T-cell (primary cell): ENCODE data around the gene S1PR4. TPM values are rescaled to one million over a fixed set of nuclear protein-coding genes. Genes with fewer than 3 reads are reported as not detected.
"Not testable (repeated sequence)": the region's sequence is repeated elsewhere in the genome, so short reads cannot be mapped to it uniquely, and the experiment has no call there.

Experiments
- ATAC-seq, 4 experiments: fragments of 200-7000 bp in 3 of 4; fragments of 150-1000 bp in 1 of 4; cut with Tn5 transposase; replicated peaks in 1 of 4; 1 replicate in 3 of 4; 2 replicates in 1 of 4; pipeline ENCODE4 v1.10.0; 2021; ENCODE audit warnings: moderate library complexity in 3 of 4, mild to moderate bottlenecking in 2 of 4, moderate number of reproducible peaks in 1 of 4
- CTCF ChIA-PET, 2 donors: fragments of 300-600 bp; sonication (Branson Sonifier 250); formaldehyde crosslinking; loops; one replicate each; lab custom pipeline; 2022; ENCODE audit warnings: antibody characterized with exemption in 2 of 2; lab: Charles Lee
- POLR2A ChIA-PET, 2 donors: fragments of 300-600 bp; sonication (Branson Sonifier 250); formaldehyde crosslinking; loops; one replicate each; lab custom pipeline; 2022; ENCODE audit warnings: antibody characterized with exemption in 2 of 2; lab: Charles Lee
- DNase-seq, 35 experiments: peaks; one replicate each; pipeline versions ENCODE4 v3.0.0 to v3.0.0-alpha.2; 2013 to 2023
- H3K27ac ChIP-seq: one replicate; pipeline ENCODE4 v1.5.1; 2013; ENCODE audit warnings: low read length
- H3K27me3 ChIP-seq, 2 experiments: replicated peaks in 1 of 2; 1 replicate in 1 of 2; 2 replicates in 1 of 2; pipeline versions ENCODE4 v1.6.1 to v1.7.0; 2013; ENCODE audit warnings: low read length in 1 of 2, mixed read lengths in 1 of 2; ENCODE audit not compliant: control insufficient read depth in 2 of 2, insufficient read depth in 2 of 2; ENCODE audit errors: extremely low read depth in 1 of 2
- H3K36me3 ChIP-seq, 2 donors: 1 replicate in 1 of 2; 2 replicates in 1 of 2; pipeline versions ENCODE4 v1.6.1 to v1.7.0; 2013; ENCODE audit warnings: low read length in 1 of 2; ENCODE audit not compliant: control insufficient read depth in 2 of 2, insufficient read depth in 1 of 2; ENCODE audit errors: extremely low read depth in 1 of 2
- H3K4me1 ChIP-seq, 2 experiments: 1 replicate in 1 of 2; 2 replicates in 1 of 2; pipeline versions ENCODE4 v1.6.1 to v1.7.0; 2013; ENCODE audit warnings: low read length in 2 of 2, mixed read lengths in 1 of 2; ENCODE audit not compliant: insufficient read depth in 2 of 2, control insufficient read depth in 1 of 2; ENCODE audit errors: extremely low read depth in 1 of 2
- H3K4me3 ChIP-seq, 2 donors: 1 replicate in 1 of 2; 2 replicates in 1 of 2; pipeline versions ENCODE4 v1.5.1 to v1.7.0; 2013; ENCODE audit warnings: mild to moderate bottlenecking in 2 of 2, low read length in 1 of 2, moderate library complexity in 1 of 2; ENCODE audit not compliant: control insufficient read depth in 1 of 2; ENCODE audit errors: extremely low read depth in 1 of 2
- H3K9me3 ChIP-seq: 2 replicates; pipeline ENCODE4 v1.7.0; 2013
- H3K27ac Mint-ChIP-seq, 2 donors: one replicate each; pipeline ENCODE4 v1.8.0; 2020 to 2021; ENCODE audit warnings: mild to moderate bottlenecking in 2 of 2, mixed read lengths in 2 of 2
- H3K27me3 Mint-ChIP-seq, 2 donors: one replicate each; pipeline ENCODE4 v1.8.0; 2021 to 2022; ENCODE audit warnings: mixed read lengths in 2 of 2
- H3K36me3 Mint-ChIP-seq: one replicate; pipeline ENCODE4 v1.8.0; 2021; ENCODE audit warnings: mixed read lengths
- H3K4me1 Mint-ChIP-seq, 3 donors: one replicate each; pipeline ENCODE4 v1.8.0; 2020 to 2022; ENCODE audit warnings: mixed read lengths in 3 of 3, mild to moderate bottlenecking in 1 of 3
- H3K4me3 Mint-ChIP-seq, 3 donors: one replicate each; pipeline ENCODE4 v1.8.0; 2020 to 2022; ENCODE audit warnings: mild to moderate bottlenecking in 3 of 3, mixed read lengths in 3 of 3, moderate library complexity in 3 of 3
- H3K9me3 Mint-ChIP-seq, 3 donors: one replicate each; pipeline ENCODE4 v1.8.0; 2020 to 2022; ENCODE audit warnings: mixed read lengths in 3 of 3
- WGBS: methylation state at CpG from one replicate; pipeline ENCODE4 v1.1.5; 2013; ENCODE audit warnings: missing lambda C conversion rate; ENCODE audit not compliant: insufficient coverage; 5-methylcytosine and 5-hydroxymethylcytosine counted together
- total RNA-seq, 35 experiments: library from RNA in 6 of 35; stranded (reverse) in 6 of 35; fragments of 120-200 nt in 1 of 35; gene quantifications; one replicate each; pipeline versions ENCODE4 v1.2.1 to v1.2.4 and lab custom pipeline; 2013 to 2026

S1PR4 gene
- total RNA-seq, 5 donors from 2014 or later (not counting 1 experiment from before 2014, with no cell fraction given) = 77.0 to 345 (median 324) TPM

DNA sequence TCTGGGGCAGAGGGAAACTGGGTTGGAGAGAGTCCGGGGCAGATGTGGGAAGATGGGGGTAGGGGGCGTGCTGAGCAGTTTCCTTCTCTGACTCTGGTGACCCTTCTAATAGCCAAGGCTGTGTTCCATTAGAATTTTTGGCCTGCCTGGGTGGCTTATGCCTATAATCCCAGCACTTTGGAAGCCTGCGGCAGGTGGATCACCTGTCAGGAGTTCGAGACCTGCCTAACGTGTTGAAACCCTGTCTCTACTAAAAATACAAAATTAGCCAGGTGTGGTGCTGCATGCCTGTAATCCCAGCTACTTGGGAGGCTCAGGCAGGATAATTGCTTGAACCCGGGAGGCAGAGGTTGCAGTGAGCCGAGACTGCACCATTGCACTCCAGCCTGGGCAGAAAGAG lies 24.3 kb downstream of the S1PR4 start:
- not testable (repeated sequence) for H3K36me3 Mint-ChIP-seq, H3K9me3 Mint-ChIP-seq, DNase-seq, H3K27me3 ChIP-seq, H3K9me3 ChIP-seq, H3K27me3 Mint-ChIP-seq, H3K27ac ChIP-seq, H3K4me3 Mint-ChIP-seq, H3K4me1 Mint-ChIP-seq, H3K27ac Mint-ChIP-seq, H3K4me1 ChIP-seq, H3K4me3 ChIP-seq, ATAC-seq
- ChIA-PET CTCF (interaction anchor here in 1 of 2 donors (0.6 kb wide), 1 partner anchor 252 kb away, joined by 3 read pairs; no protein-coding TSS in a partner anchor), POLR2A (interaction anchor here in 1 of 2 donors (0.7 kb wide), 1 partner anchor 1960 kb away, joined by 4 read pairs; no protein-coding TSS in a partner anchor)
- WGBS = 100% methylated on average over 4 of the region's 7 CpGs
- H3K36me3 ChIP-seq = peaks cover 9 to 42% of the 10 kb centered on the region in 2 donors

DNA sequence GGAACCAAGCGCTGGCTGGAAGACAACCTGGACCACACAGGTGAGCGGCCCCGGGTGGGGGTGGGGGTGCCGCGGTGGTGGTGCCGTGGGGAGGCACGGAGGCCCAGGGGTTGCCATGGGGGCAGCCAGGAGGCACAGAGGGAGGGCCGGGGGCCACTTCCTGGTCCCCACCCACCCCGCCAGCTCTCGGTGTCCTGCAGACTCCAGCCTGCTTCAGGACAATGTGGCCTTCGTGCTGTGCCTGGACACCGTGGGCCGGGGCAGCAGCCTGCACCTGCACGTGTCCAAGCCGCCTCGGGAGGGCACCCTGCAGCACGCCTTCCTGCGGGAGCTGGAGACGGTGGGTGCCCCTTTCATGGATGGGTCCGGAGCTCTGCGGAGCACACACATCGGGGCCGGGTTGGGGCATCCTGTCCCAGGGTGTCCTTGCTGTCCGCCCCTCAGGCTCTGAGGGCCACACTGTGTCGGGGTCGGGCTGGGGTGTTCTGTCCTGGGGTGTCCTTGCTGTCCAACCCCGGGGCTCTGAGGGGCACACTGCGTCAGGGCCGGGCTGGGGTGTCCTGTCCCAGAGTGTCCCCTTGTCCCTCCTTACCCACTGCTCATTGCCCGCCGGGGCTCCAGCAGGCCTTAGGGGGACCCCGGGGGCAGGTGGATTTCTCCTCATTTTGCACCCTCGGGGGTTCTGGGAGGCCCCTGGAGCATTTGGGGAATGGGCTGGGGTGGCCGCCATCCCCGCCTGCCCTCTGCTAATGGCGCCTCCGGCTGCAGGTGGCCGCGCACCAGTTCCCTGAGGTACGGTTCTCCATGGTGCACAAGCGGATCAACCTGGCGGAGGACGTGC lies 25.5 kb downstream of the S1PR4 start:
- POLR2A ChIA-PET = no interaction called here
- no peak for DNase-seq

DNA sequence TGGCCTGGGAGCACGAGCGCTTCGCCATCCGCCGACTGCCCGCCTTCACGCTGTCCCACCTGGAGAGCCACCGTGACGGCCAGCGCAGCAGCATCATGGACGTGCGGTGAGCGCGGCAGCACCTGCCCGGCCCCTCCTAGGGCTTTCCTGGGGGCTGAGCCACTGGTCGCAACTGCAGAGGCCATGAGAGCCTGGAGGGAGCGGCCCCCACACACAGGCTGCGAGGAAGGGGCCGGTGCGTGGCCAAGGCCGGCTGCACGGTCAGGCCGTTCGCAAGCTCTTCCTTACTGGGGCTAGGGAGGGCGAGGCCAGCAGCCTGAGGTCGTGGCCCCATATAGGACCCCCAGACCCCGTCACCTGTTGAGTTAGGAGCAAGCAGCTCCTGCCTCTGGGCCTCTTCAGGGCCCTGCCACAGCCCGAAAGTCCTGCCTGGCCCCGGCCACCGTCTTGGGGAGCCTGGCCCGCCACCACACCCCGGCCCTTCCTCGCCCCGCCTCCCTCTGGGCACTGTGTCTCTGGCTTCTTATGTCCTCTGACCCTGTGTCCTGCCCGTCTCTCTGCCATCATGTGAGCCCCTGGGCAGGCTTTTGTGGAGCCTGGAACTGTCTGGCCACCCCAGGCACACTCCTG lies 26.2 kb downstream of the S1PR4 start:
- Histone ChIP-seq H3K9me3 (no peaks in the 10 kb centered on the region), H3K36me3 (peaks cover 20 to 38% of the 10 kb centered on the region in 2 donors), H3K27me3 (no peaks in the 10 kb centered on the region), H3K4me1 (no peaks in the 10 kb centered on the region), H3K27ac (no peak overlapping the region), H3K4me3 (no peak overlapping the region)
- Mint-ChIP-seq H3K4me1 (no peaks in the 10 kb centered on the region), H3K27me3 (no peaks in the 10 kb centered on the region), H3K9me3 (no peaks in the 10 kb centered on the region), H3K4me3 (no peak overlapping the region), H3K36me3 (peaks cover 3% of the 10 kb centered on the region), H3K27ac (no peak overlapping the region)
- POLR2A ChIA-PET = no interaction called here
- WGBS = 92% methylated on average over 35 of the region's 35 CpGs
- CTCF ChIA-PET = no interaction called here
- ATAC-seq = no peak
- no peak for DNase-seq

More for the DNA sequence above, 25.5 kb downstream of the S1PR4 start:
- Mint-ChIP-seq H3K4me3 (no peak overlapping the region), H3K36me3 (no peaks in the 10 kb centered on the region), H3K4me1 (no peaks in the 10 kb centered on the region), H3K27ac (no peak overlapping the region), H3K9me3 (no peaks in the 10 kb centered on the region), H3K27me3 (no peaks in the 10 kb centered on the region)
- no peak for ATAC-seq
- CTCF ChIA-PET = no interaction called here
- no peaks in the 10 kb centered on the region for H3K27me3 ChIP-seq
- 96% methylated on average over 38 of the region's 43 CpGs for WGBS
- no peaks in the 10 kb centered on the region for H3K9me3 ChIP-seq
- H3K4me1 ChIP-seq = no peaks in the 10 kb centered on the region
- no peak overlapping the region for H3K27ac ChIP-seq
- no peak overlapping the region for H3K4me3 ChIP-seq
- H3K36me3 ChIP-seq = peaks cover 19 to 41% of the 10 kb centered on the region in 2 donors

DNA sequence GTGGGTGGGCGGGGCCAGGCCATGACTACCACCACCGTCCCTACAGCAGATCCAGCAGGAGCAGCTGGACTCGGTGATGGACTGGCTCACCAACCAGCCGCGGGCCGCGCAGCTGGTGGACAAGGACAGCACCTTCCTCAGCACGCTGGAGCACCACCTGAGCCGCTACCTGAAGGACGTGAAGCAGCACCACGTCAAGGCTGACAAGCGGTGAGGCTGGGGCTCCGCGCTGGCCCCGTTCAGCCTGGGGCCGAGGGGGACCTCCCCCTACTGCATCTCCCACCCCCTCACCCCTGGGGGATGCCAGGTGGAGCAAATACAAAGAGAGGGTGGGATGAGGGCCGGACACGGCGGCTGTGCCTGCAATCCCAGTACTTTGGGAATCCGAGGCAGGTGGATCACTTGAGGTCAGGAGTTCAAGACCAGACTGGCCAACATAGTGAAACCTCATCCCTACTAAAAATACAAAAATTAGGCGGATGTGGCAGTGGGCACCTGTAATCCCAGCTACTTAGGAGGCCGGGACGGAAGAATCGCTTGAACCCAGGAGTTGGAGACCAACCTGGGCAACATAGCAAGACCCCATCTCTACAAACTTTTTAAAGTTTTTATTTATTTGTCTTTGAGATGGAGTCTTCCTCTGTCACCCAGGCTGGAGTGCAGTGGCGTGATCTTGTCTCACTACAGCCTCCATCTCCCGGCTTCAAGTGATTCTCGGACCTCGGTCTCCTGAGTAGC lies 27.8 kb downstream of the S1PR4 start:
- WGBS = 95% methylated on average over 11 of the region's 28 CpGs
- no peak overlapping the region for H3K4me3 ChIP-seq
- ATAC-seq (no peak), DNase-seq (no peak)
- no peaks in the 10 kb centered on the region for H3K9me3 Mint-ChIP-seq
- peaks cover 0 to 3% of the 10 kb centered on the region in 2 experiments for H3K4me1 ChIP-seq
- H3K27ac ChIP-seq = no peak overlapping the region
- no peak overlapping the region for H3K27ac Mint-ChIP-seq
- ChIA-PET POLR2A (interaction anchor here in 1 of 2 donors (0.6 kb wide), 1 partner anchor 769 kb away, joined by 4 read pairs; no protein-coding TSS in a partner anchor), CTCF (no interaction called here)
- peaks cover 3% of the 10 kb centered on the region for H3K36me3 Mint-ChIP-seq
- H3K4me1 Mint-ChIP-seq = peaks cover 0 to 3% (median 0%) of the 10 kb centered on the region in 3 donors
- H3K27me3 ChIP-seq = peaks cover 0 to 7% of the 10 kb centered on the region in 2 experiments
- H3K4me3 Mint-ChIP-seq = no peak overlapping the region
- H3K27me3 Mint-ChIP-seq = no peaks in the 10 kb centered on the region
- H3K9me3 ChIP-seq = no peaks in the 10 kb centered on the region
- peaks cover 20 to 35% of the 10 kb centered on the region in 2 donors for H3K36me3 ChIP-seq

DNA sequence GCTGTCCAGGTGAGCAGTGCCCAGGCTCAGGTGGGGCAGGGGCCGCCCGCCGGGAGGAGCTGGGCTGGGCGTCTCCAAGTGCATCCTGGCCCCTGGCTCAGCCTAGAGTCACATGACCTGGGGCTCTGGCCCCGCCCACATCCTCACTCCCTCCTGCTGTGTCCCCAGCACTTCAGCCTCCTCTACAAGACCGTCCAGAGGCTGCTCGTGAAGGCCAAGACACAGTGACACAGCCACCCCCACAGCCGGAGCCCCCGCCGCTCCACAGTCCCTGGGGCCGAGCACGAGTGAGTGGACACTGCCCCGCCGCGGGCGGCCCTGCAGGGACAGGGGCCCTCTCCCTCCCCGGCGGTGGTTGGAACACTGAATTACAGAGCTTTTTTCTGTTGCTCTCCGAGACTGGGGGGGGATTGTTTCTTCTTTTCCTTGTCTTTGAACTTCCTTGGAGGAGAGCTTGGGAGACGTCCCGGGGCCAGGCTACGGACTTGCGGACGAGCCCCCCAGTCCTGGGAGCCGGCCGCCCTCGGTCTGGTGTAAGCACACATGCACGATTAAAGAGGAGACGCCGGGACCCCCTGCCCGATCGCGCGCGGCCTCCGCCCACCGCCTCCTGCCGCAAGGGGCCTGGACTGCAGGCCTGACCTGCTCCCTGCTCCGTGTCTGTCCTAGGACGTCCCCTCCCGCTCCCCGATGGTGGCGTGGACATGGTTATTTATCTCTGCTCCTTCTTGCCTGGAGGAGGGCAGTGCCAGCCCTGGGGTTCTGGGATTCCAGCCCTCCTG lies 29.1 kb downstream of the S1PR4 start:
- ATAC-seq (no peak), DNase-seq (no peak)
- H3K4me1 ChIP-seq = peaks cover 0 to 3% of the 10 kb centered on the region in 2 experiments
- no peak overlapping the region for H3K27ac ChIP-seq
- ChIA-PET POLR2A (no interaction called here), CTCF (no interaction called here)
- no peak overlapping the region for H3K4me3 ChIP-seq
- Mint-ChIP-seq H3K36me3 (peaks cover 3% of the 10 kb centered on the region), H3K9me3 (no peaks in the 10 kb centered on the region), H3K27me3 (no peaks in the 10 kb centered on the region), H3K4me1 (peaks cover 0 to 3% (median 0%) of the 10 kb centered on the region in 3 donors), H3K4me3 (no peak overlapping the region), H3K27ac (no peak overlapping the region)
- H3K36me3 ChIP-seq = peaks cover 20 to 30% of the 10 kb centered on the region in 2 donors
- peaks cover 0 to 7% of the 10 kb centered on the region in 2 experiments for H3K27me3 ChIP-seq
- WGBS = 97% methylated on average over 38 of the region's 43 CpGs
- no peaks in the 10 kb centered on the region for H3K9me3 ChIP-seq
